HG03097 (cell line): ENCODE data around the gene PRR35.
"Not testable (repeated sequence)": the region's sequence is repeated elsewhere in the genome, so short reads cannot be mapped to it uniquely, and the experiment has no call there.

ENCODE experiments used
- ATAC-seq: cut with Tn5 transposase; IDR thresholded peaks from one replicate; pipeline ENCODE4 v1.9.1; 2021; ENCODE audit not compliant: unreplicated experiment, low FRiP score

PRR35 gene

GRCh38 chr16:591892-592517 is 31.8 kb downstream of the PRR35 start:
- ATAC-seq, result no peak

- no peak for ATAC-seq
Measured at GRCh38 chr16:592518-593306, 32.5 kb downstream of the PRR35 start.

GRCh38 chr16:593406-593805 is 33.2 kb downstream of the PRR35 start:
- no peak for ATAC-seq

GRCh38 chr16:593807-594206 is 33.6 kb downstream of the PRR35 start:
- ATAC-seq, result no peak

- no peak for ATAC-seq
Measured at GRCh38 chr16:595094-595528, 34.9 kb downstream of the PRR35 start.

GRCh38 chr16:595942-596735 is 35.9 kb downstream of the PRR35 start:
- ATAC-seq, result no peak

GRCh38 chr16:596736-597060 is 36.5 kb downstream of the PRR35 start:
- no peak for ATAC-seq

GRCh38 chr16:597655-598054 is 37.5 kb downstream of the PRR35 start:
- ATAC-seq, result not testable (repeated sequence)

GRCh38 chr16:598823-599739 is 38.9 kb downstream of the PRR35 start:
- no peak for ATAC-seq

- no peak for ATAC-seq
Measured at GRCh38 chr16:600781-601180, 40.6 kb downstream of the PRR35 start.

- ATAC-seq, result no peak
Measured at GRCh38 chr16:603933-604332, 43.7 kb downstream of the PRR35 start.

GRCh38 chr16:606656-607307 is 46.6 kb downstream of the PRR35 start:
- ATAC-seq, result no peak

- no peak for ATAC-seq
Measured at GRCh38 chr16:608019-608418, 47.8 kb downstream of the PRR35 start.

- ATAC-seq, result no peak
Measured at GRCh38 chr16:609316-609715, 49.1 kb downstream of the PRR35 start.

- no peak for ATAC-seq
Measured at GRCh38 chr16:609984-610383, 49.8 kb downstream of the PRR35 start.

- no peak for ATAC-seq
Measured at GRCh38 chr16:610513-611381, 50.6 kb downstream of the PRR35 start.

GRCh38 chr16:615122-615521 is 54.9 kb downstream of the PRR35 start:
- ATAC-seq, result no peak
